Renal pelvis (tissue), 12 donors: ENCODE results near the gene PROSER2. TPM values are rescaled to one million over a fixed set of nuclear protein-coding genes. Genes with fewer than 3 reads are reported as not detected.

Experiments
- DNase-seq: peaks from one replicate; pipeline ENCODE4 v3.0.0-alpha.2; 2013
- long read RNA-seq, 16 experiments: transcript quantifications; one replicate each; lab custom pipeline, GENCODE V29; 2026
- polyA plus RNA-seq, 3 donors: library from polyadenylated mRNA; unstranded; fragments of 120-200 nt; gene quantifications; one replicate each; pipeline ENCODE4 v1.2.1, GENCODE V29; 2013; ENCODE audit not compliant: insufficient read length in 3 of 3

Gene PROSER2
- 1 to 10 TPM; 4.9 to 6.1 (median 5.9) TPM for polyA plus RNA-seq
- long read RNA-seq, donor 1, partial matches to known transcripts = 0 of 4 reads
- long read RNA-seq, donor 1, other reads (novel, unspliced or antisense) = 0 of 4 reads
- long read RNA-seq, donor 2, transcript PROSER2-201 (4 exons, 3,333 nt) = major isoform, 7 of 11 reads
- long read RNA-seq, donor 2, partial matches to known transcripts = 0 of 11 reads
- long read RNA-seq, donor 2, other reads (novel, unspliced or antisense) = 0 of 11 reads
- long read RNA-seq, donor 3, transcript PROSER2-201 (4 exons, 3,333 nt) = major isoform, 5 of 8 reads
- long read RNA-seq, donor 3, partial matches to known transcripts = 0 of 8 reads
- long read RNA-seq, donor 3, other reads (novel, unspliced or antisense) = 0 of 8 reads
- long read RNA-seq, donor 4, partial matches to known transcripts = 0 of 4 reads
- long read RNA-seq, donor 4, other reads (novel, unspliced or antisense) = 0 of 4 reads
- long read RNA-seq, donor 5, transcript PROSER2-201 (4 exons, 3,333 nt) = major isoform, 5 of 7 reads
- long read RNA-seq, donor 5, partial matches to known transcripts = 0 of 7 reads
- long read RNA-seq, donor 5, other reads (novel, unspliced or antisense) = 0 of 7 reads
- long read RNA-seq, donor 6, transcript PROSER2-201 (4 exons, 3,333 nt) = major isoform, 5 of 5 reads
- long read RNA-seq, donor 6, partial matches to known transcripts = 0 of 5 reads
- long read RNA-seq, donor 6, other reads (novel, unspliced or antisense) = 0 of 5 reads
- long read RNA-seq, donor 7, transcript PROSER2-202 (1 exons, 1,232 nt) = minor isoform, 5 of 11 reads
- long read RNA-seq, donor 7, transcript PROSER2-201 (4 exons, 3,333 nt) = major isoform, 6 of 11 reads
- long read RNA-seq, donor 7, partial matches to known transcripts = 0 of 11 reads
- long read RNA-seq, donor 7, other reads (novel, unspliced or antisense) = 0 of 11 reads
- long read RNA-seq, donor 8, partial matches to known transcripts = 0 of 6 reads
- long read RNA-seq, donor 8, other reads (novel, unspliced or antisense) = 0 of 6 reads
- long read RNA-seq, donor 9, partial matches to known transcripts = 0 of 4 reads
- long read RNA-seq, donor 9, other reads (novel, unspliced or antisense) = 0 of 4 reads
- long read RNA-seq, donor 10, transcript PROSER2-202 (1 exons, 1,232 nt) = major isoform, 5 of 7 reads
- long read RNA-seq, donor 10, partial matches to known transcripts = 0 of 7 reads
- long read RNA-seq, donor 10, other reads (novel, unspliced or antisense) = 0 of 7 reads
- long read RNA-seq, donor 11, partial matches to known transcripts = 0 of 2 reads
- long read RNA-seq, donor 11, other reads (novel, unspliced or antisense) = 0 of 2 reads
- long read RNA-seq, donor 12, transcript PROSER2-201 (4 exons, 3,333 nt) = major isoform, 5 of 6 reads
- long read RNA-seq, donor 12, partial matches to known transcripts = 0 of 6 reads
- long read RNA-seq, donor 12, other reads (novel, unspliced or antisense) = 0 of 6 reads
- long read RNA-seq, donor 13, partial matches to known transcripts = 0 of 1 reads
- long read RNA-seq, donor 13, other reads (novel, unspliced or antisense) = 0 of 1 reads
- long read RNA-seq, donor 14 = 0 reads
- long read RNA-seq, donor 15, partial matches to known transcripts = 0 of 6 reads
- long read RNA-seq, donor 15, other reads (novel, unspliced or antisense) = 0 of 6 reads
- long read RNA-seq, donor 16, partial matches to known transcripts = 0 of 8 reads
- long read RNA-seq, donor 16, other reads (novel, unspliced or antisense) = 0 of 8 reads

GRCh38 chr10:11823122-11823988, at the start of gene PROSER2:
Gene PROSER2, plus strand, starts transcription at chr10:11823356. Its CDS starts 28,722 bp downstream, at chr10:11852078.
- no peak for DNase-seq

DNA sequence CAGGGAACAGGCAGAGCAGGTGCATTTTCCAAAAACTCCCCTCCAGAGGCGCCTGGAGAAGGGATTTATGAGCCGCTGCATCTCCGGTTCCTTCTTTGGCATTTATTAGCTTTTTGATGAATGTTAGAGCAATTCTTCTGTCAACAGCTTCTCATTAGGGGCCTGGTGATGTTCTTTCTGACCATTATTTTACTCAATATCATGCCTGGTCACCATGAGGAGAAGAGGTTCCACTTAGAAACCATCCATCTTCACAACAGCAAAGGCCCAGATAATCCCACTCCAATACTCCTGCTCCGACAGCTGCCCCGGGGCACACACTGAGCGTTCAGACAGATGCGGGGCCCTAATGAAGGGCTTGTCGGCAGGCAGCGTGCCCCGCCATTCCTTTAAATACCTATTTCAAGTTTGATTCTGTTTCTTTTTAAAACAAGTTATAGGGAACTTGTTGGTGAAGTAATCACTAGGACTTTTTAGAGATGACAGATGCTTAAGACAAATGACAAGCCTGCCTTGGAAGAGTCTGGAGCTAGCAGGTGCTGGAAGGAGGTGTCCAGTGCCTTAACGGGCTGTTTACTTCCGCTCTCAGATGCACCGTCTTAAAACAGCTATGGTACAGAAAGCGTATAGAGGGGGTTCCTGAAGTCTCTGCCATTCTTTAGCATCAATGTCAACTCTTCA, 49.3 kb upstream of the PROSER2 start:
- DNase-seq = peak; percentile 57

GRCh38 chr10:11775412-11775811, 47.7 kb upstream of the PROSER2 start:
- DNase-seq = no peak

DNA sequence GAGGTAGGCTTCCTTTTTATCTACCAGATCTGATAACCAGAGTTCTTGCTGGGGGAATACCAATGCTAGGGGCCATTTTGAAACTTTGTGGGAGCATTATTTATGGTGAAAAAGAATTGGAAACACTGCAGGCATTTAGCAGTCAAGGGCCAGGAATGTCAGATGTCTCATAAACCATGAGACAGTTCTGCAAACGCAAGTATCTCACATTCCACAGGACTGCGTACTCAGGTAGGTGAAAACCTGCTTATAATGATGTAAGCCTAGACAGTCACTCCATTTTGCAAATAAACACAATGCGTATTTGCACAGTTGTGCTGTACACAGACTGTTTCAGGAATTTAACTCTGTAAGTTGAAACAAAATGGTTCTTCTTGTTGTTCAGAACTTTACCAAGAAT, 47.1 kb upstream of the PROSER2 start:
- DNase-seq = no peak

- no peak for DNase-seq
These were observed 42.0 kb upstream of the PROSER2 start for GRCh38 chr10:11781114-11781513.

GRCh38 chr10:11782793-11783557, 40.2 kb upstream of the PROSER2 start:
- DNase-seq = peak; percentile 78

DNA sequence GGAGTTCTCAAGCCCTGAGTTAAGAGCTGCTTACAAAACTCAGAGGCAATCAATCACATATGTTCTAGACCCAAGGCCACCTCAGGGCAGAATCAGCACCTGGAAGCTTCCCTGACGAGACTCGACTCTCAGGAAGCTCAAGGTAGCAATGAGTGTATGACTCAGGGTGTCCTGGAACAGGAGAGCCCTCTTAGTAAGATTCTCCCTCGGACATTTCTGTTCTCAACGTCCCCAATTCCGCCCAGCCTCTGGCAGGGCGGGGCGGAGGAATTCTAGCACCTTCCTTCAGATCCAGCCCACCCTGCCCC, 39.6 kb upstream of the PROSER2 start:
- no peak for DNase-seq

DNA sequence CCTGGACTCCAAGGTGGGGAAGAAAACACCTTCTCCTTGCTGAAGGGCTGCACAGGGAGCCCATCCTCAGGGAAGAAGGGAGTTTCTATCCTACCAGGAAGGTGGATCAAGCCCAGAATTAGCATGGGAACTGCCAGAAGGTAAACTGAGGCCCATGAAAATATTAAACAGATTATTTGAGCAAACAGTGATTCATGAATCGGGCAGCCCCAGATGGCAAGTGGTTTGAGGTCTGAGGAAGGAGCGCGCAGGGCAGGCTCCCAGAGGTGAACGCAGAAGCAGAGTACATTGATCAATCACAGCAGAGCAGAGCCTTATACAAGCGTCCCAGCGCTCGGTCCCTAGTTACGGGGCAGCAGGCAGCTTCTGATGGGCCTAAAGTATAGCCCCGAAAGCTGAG, 35.8 kb upstream of the PROSER2 start:
- DNase-seq = no peak

- DNase-seq = no peak
These were observed 35.3 kb upstream of the PROSER2 start for GRCh38 chr10:11787846-11788245.

DNA sequence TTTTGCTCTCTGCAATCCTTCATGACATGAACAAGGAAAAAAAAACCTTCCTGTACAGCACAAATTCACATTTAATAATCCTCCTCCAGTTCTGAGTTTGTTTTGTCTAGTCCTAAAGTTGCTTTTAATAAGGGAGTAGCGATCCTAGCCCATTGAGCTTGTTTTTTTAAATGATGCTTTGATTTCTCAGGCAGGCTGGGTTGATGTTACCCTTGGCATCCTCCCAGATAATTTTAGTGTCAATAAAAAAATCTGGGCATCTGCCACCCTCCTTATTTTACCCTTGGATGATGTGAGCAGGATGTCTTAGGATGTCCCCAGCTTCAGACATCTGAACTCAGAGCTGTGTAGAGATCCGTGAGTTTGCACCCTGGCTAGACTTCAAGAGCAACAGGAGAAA, 33.9 kb upstream of the PROSER2 start:
- no peak for DNase-seq

- no peak for DNase-seq
These were observed 33.2 kb upstream of the PROSER2 start for GRCh38 chr10:11789956-11790355.

DNA sequence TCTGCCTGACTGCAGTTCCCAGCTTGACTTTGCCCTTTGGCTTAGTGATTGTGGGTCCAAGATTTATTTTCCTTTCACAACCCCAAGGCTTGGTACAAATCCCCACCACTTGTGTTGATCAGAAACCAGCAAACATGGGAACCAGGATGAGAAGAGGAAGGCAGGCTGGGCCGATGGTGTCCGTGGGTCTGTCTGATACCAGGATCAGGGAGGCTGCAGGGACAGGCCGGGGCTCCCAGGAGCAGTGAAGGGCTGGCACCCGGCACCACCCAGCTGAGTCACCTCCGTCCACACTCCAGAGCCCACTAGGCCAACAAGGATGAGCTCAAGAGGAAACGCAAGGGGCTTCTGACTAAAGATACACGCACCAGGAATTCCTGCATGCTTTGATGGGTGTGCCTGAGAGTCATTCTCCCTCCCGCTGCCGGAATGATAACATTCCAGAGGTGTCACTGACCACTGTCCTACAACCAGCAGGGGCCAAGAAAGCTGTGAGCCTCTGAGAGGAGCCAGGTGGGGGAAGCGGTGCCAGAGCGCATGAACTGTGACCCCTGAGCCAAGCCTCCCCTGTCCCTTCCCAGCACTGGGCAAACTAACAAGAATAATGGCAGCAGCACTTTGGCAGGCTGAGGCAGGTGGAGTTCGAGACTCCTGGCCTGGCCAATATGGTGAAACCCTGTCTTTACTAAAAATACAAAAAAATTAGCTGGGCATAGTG, 29.2 kb upstream of the PROSER2 start:
- DNase-seq = peak; percentile 36

DNA sequence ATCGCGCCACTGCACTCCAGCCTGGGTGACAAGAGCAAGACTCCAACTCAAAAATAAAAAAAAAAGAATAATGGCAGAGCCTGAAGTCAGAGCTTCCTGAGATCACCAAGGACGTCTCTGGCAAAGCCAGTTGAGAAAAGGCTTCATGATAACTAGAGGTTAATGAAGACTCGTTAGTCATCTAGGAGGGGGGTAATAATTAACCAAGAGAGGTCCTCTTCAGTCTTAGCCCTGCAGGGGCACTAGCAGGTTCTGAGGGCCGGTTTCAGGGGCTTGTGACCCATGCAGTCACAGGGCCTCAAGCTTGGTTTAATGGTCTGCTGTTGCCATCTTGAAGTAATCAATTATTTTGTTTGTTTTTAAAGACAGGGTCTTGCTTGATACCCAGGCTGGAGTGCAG, 28.6 kb upstream of the PROSER2 start:
- DNase-seq = peak; percentile 20

DNA sequence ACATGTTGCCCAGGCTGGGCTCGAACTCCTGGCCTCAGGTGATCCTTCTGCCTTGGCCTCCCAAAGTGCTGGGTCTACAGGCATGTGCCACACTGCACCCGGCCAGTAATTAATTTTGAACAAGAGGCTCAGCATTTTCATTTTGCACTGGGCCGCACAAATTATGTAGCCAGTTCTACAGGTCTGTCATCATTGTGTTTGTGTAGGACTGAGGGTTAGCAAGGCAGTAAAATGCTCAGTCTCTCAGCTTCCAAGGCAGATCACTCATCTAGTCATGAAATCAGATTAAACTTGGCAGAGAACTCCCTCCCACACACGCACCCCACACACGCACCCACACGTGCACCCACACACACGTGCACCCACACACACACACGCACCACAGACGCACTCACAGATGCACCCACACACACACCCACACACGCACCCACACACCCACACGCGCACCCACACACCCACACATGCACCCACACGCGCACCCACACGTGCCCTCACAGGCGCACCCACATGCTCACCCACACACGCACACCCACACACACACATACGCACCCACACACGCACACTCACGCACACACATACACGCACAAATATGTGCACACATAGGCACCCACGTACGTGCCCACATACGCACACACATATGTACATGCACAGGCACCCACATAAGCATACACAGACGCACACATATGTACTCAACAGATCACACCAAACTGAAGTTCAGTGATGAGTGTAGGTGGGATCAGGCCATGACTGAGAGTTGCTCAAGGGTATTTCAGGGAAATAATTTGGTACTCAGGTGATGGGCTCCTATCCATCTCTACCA, 27.8 kb upstream of the PROSER2 start:
- no peak for DNase-seq

GRCh38 chr10:11796474-11796873, 26.7 kb upstream of the PROSER2 start:
- DNase-seq = peak; percentile 42

- no peak for DNase-seq
These were observed 25.9 kb upstream of the PROSER2 start for GRCh38 chr10:11797281-11797680.
